ENCODE measurements around the gene DACT3.

- TF ChIP-seq CTCF (IDR thresholded peaks at IDR 0.05; ENCODE audit: low read depth, low read length, missing input control) (no peak), REST (IDR thresholded peaks at IDR 0.05) (no peak), EGR1 (IDR thresholded peaks at IDR 0.05; ENCODE audit: low read depth in 2 of 2) (no peak), YY1 (IDR thresholded peaks at IDR 0.05) (no peak), TAF1 (conservative IDR thresholded peaks at IDR 0.05) (no peak), ATF3 (IDR thresholded peaks at IDR 0.05) (no peak), MAX (IDR thresholded peaks at IDR 0.05) (no peak), RAD21 (IDR thresholded peaks at IDR 0.05) (no peak), ZBTB33 (IDR thresholded peaks at IDR 0.05) (no peak), NR2F2 (IDR thresholded peaks at IDR 0.05) (no peak), GABPA (IDR thresholded peaks at IDR 0.05 in 1 of 2, conservative IDR thresholded peaks at IDR 0.05 in 1 of 2) (no peak), JUND (IDR thresholded peaks at IDR 0.05) (no peak)
Observed at GRCh38 chr19:46623915-46624502, 37.0 kb downstream of the DACT3 start.
